ENCODE measurements around the gene IRF3. TPM values are rescaled to one million over a fixed set of nuclear protein-coding genes. Genes with fewer than 3 reads are reported as not detected.

IRF3 gene
- total and polyA plus RNA-seq, 10 of the 15 experiments (the other 5 are each of a cell fraction or from before 2014, with no cell fraction given), result 5.5 to 110 (median 63.4) TPM

DNA sequence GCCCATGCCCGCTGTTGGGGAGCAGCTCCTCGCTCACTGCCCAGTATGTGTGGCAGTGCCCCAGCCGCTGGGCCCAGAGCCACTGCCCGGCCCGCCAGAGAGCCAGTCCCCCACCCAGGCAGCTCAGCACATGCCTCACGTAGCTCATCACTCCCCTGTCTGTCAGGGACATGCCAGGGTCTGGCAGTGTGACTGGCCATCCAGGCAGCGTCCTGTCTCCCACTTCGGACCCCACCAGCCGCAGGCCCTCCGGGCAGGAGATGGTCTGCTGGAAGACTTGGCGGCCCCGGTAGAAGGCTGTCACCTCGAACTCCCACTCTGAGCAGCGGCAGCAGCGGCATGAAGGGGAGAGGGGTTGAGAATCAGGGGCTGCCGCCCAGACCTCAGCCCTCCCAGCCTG, 3.6 kb downstream of the IRF3 start:
- DNase-seq (ENCODE audit: low read depth, low spot score), result no peak
- peaks cover 12 to 35% of the 10 kb centered on the region in 2 experiments for H3K36me3 ChIP-seq (ENCODE audit: control insufficient read depth in 2 of 2, insufficient read depth in 2 of 2, low read length in 1 of 2)
- ATAC-seq, result no peak
- intact Hi-C loops (cut with micrococcal nuclease; ENCODE audit: unreplicated experiment) (no loop called here), in situ Hi-C loops (cut with MboI) (no loop called here)
- no peak for FAIRE-seq
- no peak overlapping the region for H3K4me3 ChIP-seq
- SMC1A ChIA-PET (ENCODE audit: uncharacterized antibody, unreplicated experiment), result interaction anchor here (2.0 kb wide), 1 partner anchor 18 kb away, joined by 4 read pairs; no protein-coding TSS in a partner anchor
- H3K27ac ChIP-seq (ENCODE audit: control insufficient read depth, insufficient read depth), result no peak overlapping the region
- no peak overlapping the region for H3K4me2 ChIP-seq (ENCODE audit: control insufficient read depth, insufficient read depth)
- no peak overlapping the region for H2AFZ ChIP-seq (ENCODE audit: control insufficient read depth, low read depth, low read length)
- RAD21 ChIA-PET (ENCODE audit: unreplicated experiment), result no interaction called here
- no TSS peak for BruUV-seq (replicated peaks)
- H3K79me2 ChIP-seq (ENCODE audit: control insufficient read depth, insufficient read depth, low read length), result peaks cover 36% of the 10 kb centered on the region
- no peak overlapping the region for H3K9ac ChIP-seq (ENCODE audit: control insufficient read depth, insufficient read depth, low read length)
- POLR2A ChIA-PET, result interaction anchor here (1.2 kb wide), 1 partner anchor 14 kb away, joined by 5 read pairs; the partner anchor contains the start of gene PRMT1
- H4K20me1 ChIP-seq (ENCODE audit: control insufficient read depth, insufficient read depth), result peaks cover 4% of the 10 kb centered on the region
- CTCF ChIA-PET, result interaction anchor here (1.1 kb wide), 1 partner anchor 10 kb away, joined by 4 read pairs; no protein-coding TSS in a partner anchor
- 97% methylated on average over 16 of the region's 16 CpGs for WGBS (ENCODE audit: insufficient coverage, insufficient replicate concordance, low lambda C conversion rate, missing lambda C conversion rate)
- H3K27me3 ChIP-seq (replicated peaks in 1 of 2; ENCODE audit: control insufficient read depth in 2 of 2, insufficient read depth in 2 of 2, low read length in 1 of 2), result no peaks in the 10 kb centered on the region
- H3K9me3 ChIP-seq (replicated peaks; ENCODE audit: control insufficient read depth, insufficient read depth, low read length), result no peaks in the 10 kb centered on the region
- no peak for TF ChIP-seq NR2F1 (conservative IDR thresholded peaks at IDR 0.05)
- TF ChIP-seq POLR2A (IDR thresholded peaks at IDR 0.05; ENCODE audit: low read depth, low read length), result peak; percentile 30; the same call in 1 of the 2 replicates
- peaks cover 14% of the 10 kb centered on the region for H3K4me1 ChIP-seq (ENCODE audit: control insufficient read depth, insufficient read depth, low read length)

DNA sequence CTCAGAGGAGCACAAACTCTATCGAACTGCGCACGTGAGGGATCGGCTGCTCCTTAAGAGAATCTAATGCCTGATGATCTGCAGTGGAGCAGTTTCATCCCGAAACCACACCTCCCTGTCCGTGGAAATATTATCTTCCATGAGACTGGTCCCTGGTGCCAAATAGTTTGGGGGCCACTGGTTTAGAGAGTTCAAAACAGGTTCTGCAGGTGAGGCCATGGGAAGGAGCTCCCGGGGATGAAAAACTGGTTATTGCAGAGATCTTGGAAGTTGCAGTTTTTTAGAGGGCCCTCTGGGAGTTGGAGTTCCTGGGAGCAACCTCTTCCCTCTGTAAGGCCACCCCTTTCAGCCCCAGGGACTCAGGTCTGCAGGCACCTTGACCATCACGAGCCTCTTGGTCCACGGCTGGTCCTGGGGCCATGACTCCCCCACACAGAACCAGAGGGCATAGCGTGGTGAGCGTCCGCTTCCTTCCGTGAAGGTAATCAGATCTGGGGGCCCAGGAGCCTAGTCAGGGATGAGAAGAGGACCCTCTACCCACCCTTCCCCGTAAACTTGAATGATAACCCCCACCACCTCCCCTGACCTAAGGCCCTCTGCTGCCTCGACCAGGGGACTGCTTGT, 5.2 kb downstream of the IRF3 start:
- Histone ChIP-seq H4K20me1 (ENCODE audit: control insufficient read depth, insufficient read depth) (peaks cover 4% of the 10 kb centered on the region), H3K4me3 (no peak overlapping the region), H3K9me3 (replicated peaks; ENCODE audit: control insufficient read depth, insufficient read depth, low read length) (no peaks in the 10 kb centered on the region), H3K79me2 (ENCODE audit: control insufficient read depth, insufficient read depth, low read length) (peaks cover 23% of the 10 kb centered on the region), H3K27ac (ENCODE audit: control insufficient read depth, insufficient read depth) (no peak overlapping the region), H2AFZ (ENCODE audit: control insufficient read depth, low read depth, low read length) (no peak overlapping the region), H3K27me3 (replicated peaks in 1 of 2; ENCODE audit: control insufficient read depth in 2 of 2, insufficient read depth in 2 of 2, low read length in 1 of 2) (no peaks in the 10 kb centered on the region), H3K36me3 (ENCODE audit: control insufficient read depth in 2 of 2, insufficient read depth in 2 of 2, low read length in 1 of 2) (peaks cover 12 to 37% of the 10 kb centered on the region in 2 experiments), H3K4me1 (ENCODE audit: control insufficient read depth, insufficient read depth, low read length) (peaks cover 11% of the 10 kb centered on the region), H3K9ac (ENCODE audit: control insufficient read depth, insufficient read depth, low read length) (no peak overlapping the region), H3K4me2 (ENCODE audit: control insufficient read depth, insufficient read depth) (no peak overlapping the region)
- ATAC-seq, result no peak
- BruUV-seq (replicated peaks), result no TSS peak
- DNase-seq (ENCODE audit: low read depth, low spot score), result no peak
- ChIA-PET RAD21 (ENCODE audit: unreplicated experiment) (no interaction called here), CTCF (no interaction called here), SMC1A (ENCODE audit: uncharacterized antibody, unreplicated experiment) (interaction anchor here (1.6 kb wide), 1 partner anchor 12 kb away, joined by 3 read pairs; no protein-coding TSS in a partner anchor), POLR2A (interaction anchor here (1.2 to 1.9 kb wide), 2 partner anchors 16 to 20 kb away, joined by 5 to 6 read pairs; partner anchors contain the start of genes PRMT1 and RRAS)
- FAIRE-seq, result no peak
- intact Hi-C loops (cut with micrococcal nuclease; ENCODE audit: unreplicated experiment) (no loop called here), in situ Hi-C loops (cut with MboI) (no loop called here)
- 93% methylated on average over 15 of the region's 15 CpGs for WGBS (ENCODE audit: insufficient coverage, insufficient replicate concordance, low lambda C conversion rate, missing lambda C conversion rate)
- TF ChIP-seq CBX5 (IDR thresholded peaks at IDR 0.05; ENCODE audit: low read depth), result no peak
- TF ChIP-seq NBN (IDR thresholded peaks at IDR 0.05), result no peak
- no peak for TF ChIP-seq SREBF1 (IDR thresholded peaks at IDR 0.05; ENCODE audit: low read length)
- no peak for TF ChIP-seq MYB (IDR thresholded peaks at IDR 0.05; ENCODE audit: borderline replicate concordance, low read depth, low read length)
- no peak for TF ChIP-seq HDAC2 (IDR thresholded peaks at IDR 0.05)
- no peak for TF ChIP-seq RBBP5 (conservative IDR thresholded peaks at IDR 0.05)
- TF ChIP-seq RB1 (IDR thresholded peaks at IDR 0.05; ENCODE audit: borderline replicate concordance), result no peak
- TF ChIP-seq NFYA (IDR thresholded peaks at IDR 0.05; ENCODE audit: borderline replicate concordance, low read depth, low read length), result no peak
- no peak for TF ChIP-seq NKRF (conservative IDR thresholded peaks at IDR 0.05)
- TF ChIP-seq RAD21 (IDR thresholded peaks at IDR 0.05; ENCODE audit: insufficient read depth, low read depth, low read length), result no peak
- TF ChIP-seq SIX5 (IDR thresholded peaks at IDR 0.05; ENCODE audit: low read depth, low read length, severe bottlenecking), result no peak
- no peak for TF ChIP-seq ASH2L (IDR thresholded peaks at IDR 0.05; ENCODE audit: borderline replicate concordance, low read depth)
